Gastrocnemius medialis (tissue), 4 donors: Measurements from ENCODE around the gene CPSF2. TPM values are rescaled to one million over a fixed set of nuclear protein-coding genes. Genes with fewer than 3 reads are reported as not detected.

Experiments
- ATAC-seq, 2 donors: fragments of 150-250 bp; one replicate each; pipeline ENCODE4 v1.9.1; 2016
- DNase-seq, 2 donors: peaks; one replicate each; pipeline ENCODE4 v3.0.0-alpha.2; 2019
- H3K27ac ChIP-seq, 4 donors: fragments of 200-600 bp; sonication (generic); 1 replicate in 1 of 4; 2 replicates in 3 of 4; pipeline ENCODE4 v1.5.1; 2016 to 2018; ENCODE audit warnings: mild to moderate bottlenecking in 2 of 4, moderate library complexity in 1 of 4
- H3K27me3 ChIP-seq, 3 donors: fragments of 200-600 bp; sonication (generic) in 2 of 3; 1 replicate in 1 of 3; 2 replicates in 2 of 3; pipeline versions ENCODE4 v1.5.1 to v1.6.0; 2016 to 2019; ENCODE audit warnings: mild to moderate bottlenecking in 1 of 3, moderate library complexity in 1 of 3
- H3K36me3 ChIP-seq, 2 donors: fragments of 200-600 bp; sonication (generic) in 1 of 2; one replicate each; pipeline ENCODE4 v1.5.1; 2017 to 2018
- H3K4me1 ChIP-seq, 2 donors: fragments of 200-600 bp; sonication (generic) in 1 of 2; one replicate each; pipeline ENCODE4 v1.5.1; 2016 to 2017; ENCODE audit warnings: mild to moderate bottlenecking in 2 of 2
- H3K4me3 ChIP-seq, 4 donors: fragments of 200-600 bp; sonication (generic) in 3 of 4; 1 replicate in 1 of 4; 2 replicates in 3 of 4; pipeline ENCODE4 v1.5.1; 2016 to 2019; ENCODE audit warnings: mild to moderate bottlenecking in 2 of 4
- H3K9me3 ChIP-seq, 3 donors: fragments of 200-600 bp; sonication (generic) in 2 of 3; 1 replicate in 1 of 3; 2 replicates in 2 of 3; pipeline ENCODE4 v1.5.1; 2016 to 2019
- CTCF ChIP-seq, 5 experiments: fragments of 450-650 bp in 3 of 5; fragments of 200-600 bp in 2 of 5; sonication (generic) in 2 of 5; IDR thresholded peaks in 4 of 5; conservative IDR thresholded peaks in 1 of 5; 1 replicate in 4 of 5; 2 replicates in 1 of 5; pipeline ENCODE4 v1.5.1; 2016 to 2019; ENCODE audit warnings: antibody characterized with exemption in 5 of 5, mild to moderate bottlenecking in 3 of 5, moderate library complexity in 3 of 5
- POLR2A ChIP-seq, 2 donors: fragments of 450-650 bp; IDR thresholded peaks; one replicate each; pipeline ENCODE4 v1.6.1; 2017; ENCODE audit warnings: antibody characterized with exemption in 2 of 2, mild to moderate bottlenecking in 2 of 2, moderate library complexity in 2 of 2
- in situ Hi-C, 4 donors: fragments of 200-750 bp; cut with MboI; loops; one replicate each; pipeline versions ENCODE4 v1.15.0 to v1.8.0; 2017; ENCODE audit warnings: low sequenced_read_pairs in 4 of 4
- intact Hi-C: fragments of 100-400 bp; cut with DNase I; formaldehyde crosslinking; loops from one replicate; pipeline ENCODE4 v1.15.1; 2023; ENCODE audit warnings: low total_unique reads
- total RNA-seq, 4 donors: library from RNA; depleted of rRNA; stranded (reverse); fragments of >200 nt; gene quantifications; one replicate each; pipeline versions ENCODE4 v1.1.0 to v1.2.3, GENCODE V29; 2016

CPSF2 gene
- total RNA-seq, 4 donors from 2014 or later = 52.2 to 146 (median 58.6) TPM

GRCh38 chr14:92122351-92122677 lies 545 bp downstream of the CPSF2 start:
- Histone ChIP-seq H3K27ac (peak overlapping the region; percentile 92 to 99 (median 96)), H3K9me3 (no peaks in the 10 kb centered on the region), H3K27me3 (no peaks in the 10 kb centered on the region), H3K4me3 (peak overlapping the region; percentile 84 to 95 (median 91)), H3K4me1 (peaks cover 37 to 41% of the 10 kb centered on the region in 2 donors), H3K36me3 (peaks cover 0 to 12% of the 10 kb centered on the region in 2 donors)
- ATAC-seq = peak; percentile 43
- no peak for DNase-seq
- intact Hi-C loops = loop anchor here (5.0 to 10.0 kb wide), 2 partner anchors 85 to 672 kb away; partner anchors contain the start of gene GOLGA5
- TF ChIP-seq CTCF (IDR thresholded peaks at IDR 0.05 in 4 of 5, conservative IDR thresholded peaks at IDR 0.05 in 1 of 5) = no peak
- TF ChIP-seq POLR2A (IDR thresholded peaks at IDR 0.05) = no peak
- in situ Hi-C loops = loop anchor here in 1 of 4 donors (25.0 kb wide), 2 partner anchors 610 to 665 kb away; partner anchors contain the start of genes GOLGA5 and PPP4R3A

GRCh38 chr14:92122761-92123160 lies 992 bp downstream of the CPSF2 start:
- Histone ChIP-seq H3K36me3 (peaks cover 0 to 9% of the 10 kb centered on the region in 2 donors), H3K27me3 (no peaks in the 10 kb centered on the region), H3K9me3 (no peaks in the 10 kb centered on the region), H3K4me3 (peak overlapping the region; percentile 84 to 95 (median 91)), H3K4me1 (peaks cover 37 to 41% of the 10 kb centered on the region in 2 donors), H3K27ac (peak overlapping the region; percentile 92 to 99 (median 96))
- in situ Hi-C loops = loop anchor here in 1 of 4 donors (25.0 kb wide), 2 partner anchors 610 to 665 kb away; partner anchors contain the start of genes GOLGA5 and PPP4R3A
- TF ChIP-seq CTCF (IDR thresholded peaks at IDR 0.05 in 4 of 5, conservative IDR thresholded peaks at IDR 0.05 in 1 of 5) (no peak), POLR2A (IDR thresholded peaks at IDR 0.05) (no peak)
- intact Hi-C loops = loop anchor here (5.0 to 10.0 kb wide), 2 partner anchors 85 to 672 kb away; partner anchors contain the start of gene GOLGA5
- ATAC-seq (no peak), DNase-seq (no peak)

GRCh38 chr14:92134456-92134855 lies 12.7 kb downstream of the CPSF2 start:
- TF ChIP-seq POLR2A (IDR thresholded peaks at IDR 0.05) (no peak), CTCF (IDR thresholded peaks at IDR 0.05 in 4 of 5, conservative IDR thresholded peaks at IDR 0.05 in 1 of 5) (no peak)
- H3K36me3 ChIP-seq = peaks cover 0 to 89% of the 10 kb centered on the region in 2 donors
- in situ Hi-C loops = loop anchor here in 2 of 4 donors (25.0 kb wide), 2 partner anchors 303 to 678 kb away; no protein-coding TSS in a partner anchor

GRCh38 chr14:92135269-92135668 lies 13.5 kb downstream of the CPSF2 start:
- intact Hi-C loops = loop anchor here (10.0 kb wide), 1 partner anchor 320 kb away; no protein-coding TSS in a partner anchor
- ATAC-seq (no peak), DNase-seq (no peak)
- Histone ChIP-seq H3K4me1 (peaks cover 0 to 4% of the 10 kb centered on the region in 2 donors), H3K4me3 (no peak overlapping the region), H3K36me3 (peaks cover 0 to 90% of the 10 kb centered on the region in 2 donors), H3K9me3 (no peaks in the 10 kb centered on the region), H3K27ac (no peak overlapping the region), H3K27me3 (no peaks in the 10 kb centered on the region)
- TF ChIP-seq CTCF (IDR thresholded peaks at IDR 0.05 in 4 of 5, conservative IDR thresholded peaks at IDR 0.05 in 1 of 5) = peak in 3 of 5 experiments; percentile 7 to 29 (median 22)
- no peak for TF ChIP-seq POLR2A (IDR thresholded peaks at IDR 0.05)
- in situ Hi-C loops = loop anchor here in 2 of 4 donors (25.0 kb wide), 2 partner anchors 302 to 677 kb away; no protein-coding TSS in a partner anchor

More at GRCh38 chr14:92134456-92134855, 12.7 kb downstream of the CPSF2 start:
- no peak overlapping the region for H3K27ac ChIP-seq
- no peak for DNase-seq
- no peak for ATAC-seq
- intact Hi-C loops = loop anchor here (10.0 kb wide), 1 partner anchor 320 kb away; no protein-coding TSS in a partner anchor
- no peak overlapping the region for H3K4me3 ChIP-seq
- H3K4me1 ChIP-seq = peaks cover 0 to 4% of the 10 kb centered on the region in 2 donors
- no peaks in the 10 kb centered on the region for H3K27me3 ChIP-seq
- no peaks in the 10 kb centered on the region for H3K9me3 ChIP-seq
